Stimulated activated CD4-positive, alpha-beta T cell treated with anti-CD3 and anti-CD28 coated beads, TNF-alpha, amount 100 ng/mL, for 4 hours (primary cell): Measurements from ENCODE around the gene CDH4.
"Not testable (repeated sequence)": the region's sequence is repeated elsewhere in the genome, so short reads cannot be mapped to it uniquely, and the experiment has no call there.

Experiments
- DNase-seq, 3 experiments: peaks; one replicate each; pipeline ENCODE4 v3.0.0-alpha.2; 2020; ENCODE audit warnings: low read depth in 3 of 3

CDH4 gene

GRCh38 chr20:61973515-61974356 lies 721.7 kb downstream of the CDH4 start:
- DNase-seq = no peak

GRCh38 chr20:61974357-61974665 lies 722.2 kb downstream of the CDH4 start:
- no peak for DNase-seq

DNA sequence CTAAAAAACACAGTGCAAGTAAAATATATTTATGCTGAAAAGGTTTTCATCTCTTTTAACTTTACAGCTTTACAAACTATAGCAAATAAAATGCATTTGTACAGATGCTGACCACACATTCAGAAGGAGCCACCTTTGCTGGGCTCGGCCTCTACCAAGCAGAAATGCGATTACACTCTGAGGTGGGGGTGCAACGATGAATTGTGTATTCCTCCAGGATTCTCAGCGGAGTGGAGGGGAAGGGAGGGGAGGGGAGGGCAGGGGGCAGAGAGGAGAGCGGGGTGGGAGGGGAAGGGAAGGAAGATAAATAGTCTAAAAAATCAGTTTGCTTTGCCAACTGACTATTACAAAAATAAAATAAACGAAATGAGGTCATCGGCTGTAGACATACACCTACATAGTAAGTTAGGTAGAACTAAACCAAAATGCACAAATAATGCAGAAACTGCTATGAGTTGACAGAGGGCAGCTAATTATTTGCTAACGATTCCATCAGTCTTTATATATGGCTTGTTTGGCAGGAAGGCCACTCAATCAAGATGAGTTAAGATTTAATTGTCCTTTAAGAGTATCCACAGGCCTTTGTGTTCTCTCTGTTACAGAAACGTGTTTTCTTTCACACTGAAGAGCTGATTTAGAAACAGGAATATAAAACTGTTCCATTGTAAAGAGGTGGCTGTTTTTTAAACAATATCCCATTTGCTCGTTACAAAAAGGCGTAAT lies 723.5 kb downstream of the CDH4 start:
- DNase-seq = no peak

DNA sequence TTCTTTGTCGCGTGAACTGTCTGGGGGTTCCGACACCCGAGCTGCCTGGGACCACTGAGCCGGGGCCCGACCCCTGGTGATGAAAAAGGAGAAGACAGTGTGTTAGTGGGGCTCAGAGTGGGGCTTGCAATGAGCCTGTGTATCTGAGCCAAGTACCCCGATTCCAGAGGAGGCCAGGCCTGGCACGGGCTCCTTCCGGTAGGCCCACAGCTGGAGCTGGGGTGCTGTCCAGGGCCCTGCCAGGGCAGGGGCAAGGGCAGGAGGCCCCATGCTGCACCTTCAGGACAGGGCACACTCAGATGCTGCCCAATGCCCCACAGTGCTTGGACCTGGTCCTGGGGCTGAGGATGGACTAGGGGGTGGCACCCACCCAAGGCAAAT lies 724.2 kb downstream of the CDH4 start:
- DNase-seq = no peak

- DNase-seq = no peak
These were observed 724.8 kb downstream of the CDH4 start for GRCh38 chr20:61976644-61977418.

DNA sequence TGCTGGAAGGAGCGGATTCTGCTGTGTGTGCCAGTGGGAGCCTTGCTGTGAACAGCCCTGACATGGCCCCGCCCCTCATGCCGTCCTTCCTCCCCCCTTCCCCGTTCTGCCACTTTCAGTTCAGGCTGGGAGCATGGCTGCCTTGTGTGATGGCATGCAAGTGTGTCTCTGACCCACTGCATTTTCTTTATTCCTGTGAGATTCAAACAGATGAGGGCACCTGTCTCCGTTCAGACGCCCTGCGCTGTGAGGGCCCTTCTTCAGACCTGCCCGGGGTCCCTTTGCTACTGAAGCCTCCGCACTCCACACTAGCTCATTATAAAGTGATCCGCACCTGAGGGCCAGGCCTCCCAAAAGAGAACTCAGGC lies 725.3 kb downstream of the CDH4 start:
- DNase-seq = no peak

DNA sequence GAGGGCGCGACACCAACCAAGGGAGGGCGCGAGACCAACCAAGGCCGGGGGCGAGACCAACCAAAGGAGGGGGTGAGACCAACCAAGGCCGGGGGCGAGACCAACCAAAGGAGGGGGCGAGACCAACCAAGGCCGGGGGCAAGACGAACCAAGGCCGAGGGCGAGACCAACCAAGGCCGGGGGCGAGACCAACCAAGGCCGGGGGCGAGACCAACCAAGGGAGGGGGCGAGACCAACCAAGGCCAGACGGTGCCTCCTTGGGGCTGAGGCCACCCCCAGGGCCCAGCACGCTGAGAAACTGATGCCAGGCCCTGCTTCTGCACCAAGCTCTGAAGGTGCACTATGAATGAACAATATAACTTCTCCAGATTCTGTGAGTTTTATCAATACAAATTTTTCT lies 726.4 kb downstream of the CDH4 start:
- no peak for DNase-seq

DNA sequence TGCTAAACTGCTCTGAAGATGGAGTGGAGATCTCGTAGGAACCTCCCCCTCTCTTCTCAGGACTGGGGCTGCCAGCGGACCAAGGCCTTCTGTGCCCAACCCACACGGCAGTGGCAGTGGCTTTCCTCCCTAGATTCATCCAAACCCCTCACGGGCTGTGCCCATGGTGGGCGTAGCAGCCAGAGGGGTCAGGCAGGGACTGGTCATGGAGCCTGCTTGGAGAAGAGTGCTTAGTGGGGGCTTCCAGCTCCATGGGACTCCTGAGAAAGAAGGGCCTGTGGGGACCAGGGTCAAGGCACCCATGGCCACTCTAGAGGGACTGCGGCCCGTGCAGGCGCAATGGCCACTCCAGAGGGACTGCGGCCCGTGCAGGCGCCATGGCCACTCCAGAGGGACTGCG lies 727.0 kb downstream of the CDH4 start:
- no peak for DNase-seq

DNA sequence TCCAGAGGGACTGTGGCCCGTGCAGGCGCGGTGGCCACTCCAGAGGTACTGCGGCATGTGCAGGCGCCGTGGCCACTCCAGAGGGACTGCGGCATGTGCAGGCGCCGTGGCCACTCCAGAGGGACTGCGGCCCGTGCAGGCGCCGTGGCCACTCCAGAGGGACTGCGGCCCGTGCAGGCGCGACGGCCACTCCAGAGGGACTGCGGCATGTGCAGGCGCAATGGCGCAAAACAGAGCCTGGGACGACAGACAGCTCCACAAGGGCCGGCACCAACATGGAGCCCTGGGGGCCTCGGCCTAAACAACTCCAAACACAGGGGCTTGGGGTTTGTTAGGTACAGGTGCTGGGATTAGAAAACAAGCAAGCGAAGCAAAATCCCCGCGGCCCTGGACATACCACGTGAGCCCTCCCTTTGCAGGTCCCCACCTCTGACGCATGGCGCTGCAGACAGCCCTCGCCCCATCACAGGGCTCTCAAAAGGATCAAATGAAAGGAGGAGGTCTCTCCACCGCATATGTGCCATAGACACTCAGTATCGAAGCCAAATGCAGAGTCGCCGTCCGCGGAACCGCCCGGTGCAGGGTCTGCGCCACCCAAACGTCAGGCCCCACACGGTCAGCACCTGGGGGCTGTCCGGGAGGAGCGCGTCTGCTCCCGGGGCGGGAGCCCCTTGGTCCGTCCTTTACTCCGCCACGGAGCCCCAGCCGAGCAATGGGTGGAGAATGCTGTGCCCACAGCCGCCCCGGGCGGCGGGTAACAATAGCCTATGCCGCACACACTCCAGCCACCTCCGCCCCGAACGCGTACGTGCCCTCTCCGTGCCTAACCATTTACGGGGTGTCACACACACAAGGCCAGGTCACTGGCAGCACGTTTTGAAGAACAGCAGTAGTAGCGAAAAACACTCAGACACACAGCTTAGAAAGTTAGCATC lies 727.9 kb downstream of the CDH4 start:
- no peak for DNase-seq

- DNase-seq = no peak
These were observed 728.9 kb downstream of the CDH4 start for GRCh38 chr20:61980647-61981583.

GRCh38 chr20:61981691-61982090 lies 729.6 kb downstream of the CDH4 start:
- DNase-seq = not testable (repeated sequence)

GRCh38 chr20:61982191-61982950 lies 730.3 kb downstream of the CDH4 start:
- no peak for DNase-seq

DNA sequence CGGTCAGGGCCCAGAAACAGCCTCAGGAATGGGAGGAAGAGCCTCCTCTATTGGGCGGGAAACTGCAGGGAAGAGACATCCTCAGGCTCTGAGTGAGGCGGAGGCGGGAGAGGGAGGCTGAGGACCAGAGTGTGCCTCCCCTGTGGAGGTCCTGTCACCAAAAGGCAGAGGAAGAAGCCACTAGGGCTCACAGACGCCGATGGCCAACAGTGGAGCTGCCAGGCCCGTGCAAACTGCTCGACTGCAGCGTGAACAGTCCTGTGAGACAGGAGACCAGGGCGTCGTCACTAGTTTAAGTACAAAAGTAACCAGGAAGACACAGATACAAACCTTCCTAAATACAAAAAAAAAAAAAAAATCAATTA lies 730.9 kb downstream of the CDH4 start:
- DNase-seq = no peak

DNA sequence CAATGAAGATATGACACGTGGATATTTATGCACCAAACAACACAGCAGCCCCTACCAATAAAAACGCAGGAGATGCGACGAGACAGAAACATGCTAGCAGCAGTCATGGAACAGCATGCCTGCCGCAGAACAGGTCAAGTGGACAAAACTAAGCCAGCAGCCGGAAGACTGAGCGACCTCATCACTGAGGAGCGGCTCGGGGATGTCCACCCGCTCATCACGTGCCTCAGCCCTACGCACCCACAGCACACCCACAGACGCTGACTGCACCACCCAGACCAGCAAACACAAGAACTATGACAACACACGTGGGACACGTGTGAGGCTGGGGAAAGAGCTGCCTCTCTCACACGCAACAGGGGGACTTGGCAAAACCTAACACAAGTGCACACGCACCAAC lies 731.9 kb downstream of the CDH4 start:
- DNase-seq = no peak

GRCh38 chr20:61984431-61984830 lies 732.4 kb downstream of the CDH4 start:
- not testable (repeated sequence) for DNase-seq

DNA sequence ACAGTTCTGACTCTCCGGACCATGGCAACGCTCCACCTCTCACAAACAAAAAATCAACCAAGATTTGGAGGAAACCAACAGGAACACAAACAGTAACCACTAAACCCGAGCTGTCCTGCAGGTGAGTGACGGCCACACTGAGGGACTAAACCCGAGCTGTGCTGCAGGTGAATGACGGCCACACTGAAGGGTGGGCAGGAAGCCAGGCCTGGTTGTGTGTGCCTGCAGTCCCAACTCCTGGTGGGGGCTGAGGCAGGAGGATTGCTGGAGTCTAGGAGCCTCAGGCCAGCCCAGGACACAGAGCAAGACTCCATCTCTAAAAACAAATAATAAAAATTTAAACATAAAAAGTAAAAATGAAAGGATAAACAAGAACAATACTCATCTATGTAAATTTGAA lies 733.0 kb downstream of the CDH4 start:
- DNase-seq = no peak

GRCh38 chr20:61986762-61987321 lies 734.8 kb downstream of the CDH4 start:
- DNase-seq = no peak

DNA sequence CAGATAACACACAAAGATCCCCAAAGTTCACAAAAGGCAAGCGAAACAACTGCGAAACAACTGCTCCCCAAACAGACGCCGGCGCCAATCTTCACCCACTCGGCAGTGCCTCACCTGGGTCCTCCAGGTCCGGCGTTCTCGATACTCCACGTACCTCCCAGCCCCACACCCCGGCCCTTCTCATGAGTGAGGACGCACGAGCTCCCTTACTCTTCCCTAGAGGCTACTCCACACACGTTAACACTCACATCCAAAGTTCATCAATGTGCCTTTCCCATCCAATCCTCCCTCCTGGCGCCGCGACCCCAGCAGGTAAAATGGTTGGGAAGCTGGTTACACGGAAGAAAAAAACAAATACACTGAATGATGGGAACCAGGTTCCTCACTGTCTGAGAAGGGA lies 736.6 kb downstream of the CDH4 start:
- DNase-seq = no peak

- DNase-seq = no peak
These were observed 737.7 kb downstream of the CDH4 start for GRCh38 chr20:61989741-61990140.
